ENCODE data around the gene TOB1. TPM values are rescaled to one million over a fixed set of nuclear protein-coding genes. Genes with fewer than 3 reads are reported as not detected.

The TOB1 gene
- total RNA-seq, 1 experiment from 2014 or later: 19.3 TPM

DNA sequence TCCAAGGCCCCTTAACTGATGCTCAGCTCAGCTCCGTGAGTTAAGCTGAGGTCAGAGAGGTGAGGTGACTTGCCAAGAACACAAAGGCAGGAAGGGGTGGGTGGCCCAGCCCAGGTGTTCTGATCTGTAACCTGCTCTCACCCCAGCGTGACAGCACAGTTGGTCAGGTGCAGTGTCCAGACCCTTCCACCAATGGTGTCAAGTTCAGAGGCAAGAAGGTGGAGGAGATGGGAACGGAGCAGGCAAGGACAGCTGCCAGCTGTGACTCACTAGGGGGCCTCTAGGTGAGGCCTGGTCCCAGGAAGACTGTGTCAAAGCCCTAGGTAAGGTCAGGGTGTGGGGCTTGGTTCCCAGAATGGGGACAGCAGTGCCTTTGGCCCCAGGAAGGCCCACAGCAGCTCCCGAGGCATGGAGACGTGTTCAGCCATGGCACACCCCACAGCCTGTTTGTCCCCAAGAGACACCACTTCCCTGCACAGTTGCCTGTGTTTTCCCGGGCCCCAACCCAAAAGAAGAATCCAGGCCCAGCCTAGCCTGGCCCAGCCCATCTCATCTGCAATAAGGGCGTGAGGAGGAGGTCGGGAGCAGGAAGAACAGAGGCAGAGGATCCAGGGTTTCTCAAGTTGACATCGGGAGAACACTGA lies 23.5 kb downstream of the TOB1 start:
- no peak for DNase-seq (ENCODE audit: low spot score)
- no peak for TF ChIP-seq EZH2 (IDR thresholded peaks at IDR 0.05; ENCODE audit: borderline replicate concordance, low read depth, low read length, poor library complexity, severe bottlenecking)
- TF ChIP-seq, protein P1, sequence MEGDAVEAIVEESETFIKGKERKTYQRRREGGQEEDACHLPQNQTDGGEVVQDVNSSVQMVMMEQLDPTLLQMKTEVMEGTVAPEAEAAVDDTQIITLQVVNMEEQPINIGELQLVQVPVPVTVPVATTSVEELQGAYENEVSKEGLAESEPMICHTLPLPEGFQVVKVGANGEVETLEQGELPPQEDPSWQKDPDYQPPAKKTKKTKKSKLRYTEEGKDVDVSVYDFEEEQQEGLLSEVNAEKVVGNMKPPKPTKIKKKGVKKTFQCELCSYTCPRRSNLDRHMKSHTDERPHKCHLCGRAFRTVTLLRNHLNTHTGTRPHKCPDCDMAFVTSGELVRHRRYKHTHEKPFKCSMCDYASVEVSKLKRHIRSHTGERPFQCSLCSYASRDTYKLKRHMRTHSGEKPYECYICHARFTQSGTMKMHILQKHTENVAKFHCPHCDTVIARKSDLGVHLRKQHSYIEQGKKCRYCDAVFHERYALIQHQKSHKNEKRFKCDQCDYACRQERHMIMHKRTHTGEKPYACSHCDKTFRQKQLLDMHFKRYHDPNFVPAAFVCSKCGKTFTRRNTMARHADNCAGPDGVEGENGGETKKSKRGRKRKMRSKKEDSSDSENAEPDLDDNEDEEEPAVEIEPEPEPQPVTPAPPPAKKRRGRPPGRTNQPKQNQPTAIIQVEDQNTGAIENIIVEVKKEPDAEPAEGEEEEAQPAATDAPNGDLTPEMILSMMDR (conservative IDR thresholded peaks at IDR 0.05; ENCODE audit: low read depth, low read length): no peak
- POLR2A ChIA-PET (ENCODE audit: low non-redundant PET): no interaction called here
- CTCF ChIA-PET: interaction anchor here (0.7 to 4.0 kb wide), 2 partner anchors 59 to 63 kb away, joined by 3 to 22 read pairs; no protein-coding TSS in a partner anchor
- Histone ChIP-seq H3K27me3 (replicated peaks; ENCODE audit: insufficient read depth, low read depth, low read length, poor library complexity) (no peaks in the 10 kb centered on the region), H3K4me1 (ENCODE audit: insufficient read depth, low read length, poor library complexity, severe bottlenecking) (no peaks in the 10 kb centered on the region), H3K4me3 (ENCODE audit: low read depth, low read length, poor library complexity, severe bottlenecking) (no peak overlapping the region), H3K27ac (ENCODE audit: low read depth, low read length, poor library complexity, severe bottlenecking) (no peak overlapping the region), H3K9me3 (ENCODE audit: low read depth, low read length, poor library complexity, severe bottlenecking) (no peaks in the 10 kb centered on the region), H3K36me3 (ENCODE audit: insufficient read depth, low read length, poor library complexity, severe bottlenecking) (no peaks in the 10 kb centered on the region)
- intact Hi-C loops (cut with micrococcal nuclease; ENCODE audit: unreplicated experiment): loop anchor here (1.0 to 2.0 kb wide), 2 partner anchors 59 to 296 kb away; partner anchors contain the start of gene SPATA20
- no TSS peak for BruUV-seq (replicated peaks)

DNA sequence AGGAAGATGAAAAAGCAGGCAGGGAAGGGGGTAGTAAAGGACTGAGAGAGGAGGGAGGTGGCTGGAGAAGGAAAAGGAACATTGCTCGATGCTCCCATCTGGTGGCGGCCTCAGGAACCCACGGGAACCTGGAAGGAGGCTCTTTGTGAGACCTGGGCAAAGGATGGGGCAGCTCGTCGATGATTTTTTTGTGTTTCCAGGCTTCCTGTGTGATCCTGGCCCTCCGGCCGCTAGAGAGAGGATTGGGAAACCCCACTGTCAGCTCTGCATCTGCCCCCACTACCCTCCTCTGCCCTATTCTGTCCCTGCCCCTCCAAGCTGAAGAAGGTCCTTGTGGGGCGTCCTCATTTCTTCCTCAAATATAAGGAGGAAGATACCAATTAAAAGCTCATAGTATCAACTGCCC lies 24.2 kb downstream of the TOB1 start:
- peak; percentile 81 for DNase-seq (ENCODE audit: low spot score)
- H3K27me3 ChIP-seq (replicated peaks; ENCODE audit: insufficient read depth, low read depth, low read length, poor library complexity): no peaks in the 10 kb centered on the region
- intact Hi-C loops (cut with micrococcal nuclease; ENCODE audit: unreplicated experiment): loop anchor here (1.0 to 2.0 kb wide), 2 partner anchors 59 to 295 kb away; partner anchors contain the start of gene SPATA20
- no peaks in the 10 kb centered on the region for H3K9me3 ChIP-seq (ENCODE audit: low read depth, low read length, poor library complexity, severe bottlenecking)
- no peak for TF ChIP-seq EZH2 (IDR thresholded peaks at IDR 0.05; ENCODE audit: borderline replicate concordance, low read depth, low read length, poor library complexity, severe bottlenecking)
- TF ChIP-seq, protein P1 (conservative IDR thresholded peaks at IDR 0.05; ENCODE audit: low read depth, low read length): peak; percentile 86
- no peaks in the 10 kb centered on the region for H3K4me1 ChIP-seq (ENCODE audit: insufficient read depth, low read length, poor library complexity, severe bottlenecking)
- H3K27ac ChIP-seq (ENCODE audit: low read depth, low read length, poor library complexity, severe bottlenecking): no peak overlapping the region
- no TSS peak for BruUV-seq (replicated peaks)
- no peak overlapping the region for H3K4me3 ChIP-seq (ENCODE audit: low read depth, low read length, poor library complexity, severe bottlenecking)
- POLR2A ChIA-PET (ENCODE audit: low non-redundant PET): interaction anchor here (0.6 kb wide), 1 partner anchor 107 kb away, joined by 3 read pairs; no protein-coding TSS in a partner anchor
- H3K36me3 ChIP-seq (ENCODE audit: insufficient read depth, low read length, poor library complexity, severe bottlenecking): no peaks in the 10 kb centered on the region
- CTCF ChIA-PET: interaction anchor here (0.6 to 4.0 kb wide), 3 partner anchors 58 to 213 kb away, joined by 3 to 22 read pairs (median 14); no protein-coding TSS in a partner anchor

DNA sequence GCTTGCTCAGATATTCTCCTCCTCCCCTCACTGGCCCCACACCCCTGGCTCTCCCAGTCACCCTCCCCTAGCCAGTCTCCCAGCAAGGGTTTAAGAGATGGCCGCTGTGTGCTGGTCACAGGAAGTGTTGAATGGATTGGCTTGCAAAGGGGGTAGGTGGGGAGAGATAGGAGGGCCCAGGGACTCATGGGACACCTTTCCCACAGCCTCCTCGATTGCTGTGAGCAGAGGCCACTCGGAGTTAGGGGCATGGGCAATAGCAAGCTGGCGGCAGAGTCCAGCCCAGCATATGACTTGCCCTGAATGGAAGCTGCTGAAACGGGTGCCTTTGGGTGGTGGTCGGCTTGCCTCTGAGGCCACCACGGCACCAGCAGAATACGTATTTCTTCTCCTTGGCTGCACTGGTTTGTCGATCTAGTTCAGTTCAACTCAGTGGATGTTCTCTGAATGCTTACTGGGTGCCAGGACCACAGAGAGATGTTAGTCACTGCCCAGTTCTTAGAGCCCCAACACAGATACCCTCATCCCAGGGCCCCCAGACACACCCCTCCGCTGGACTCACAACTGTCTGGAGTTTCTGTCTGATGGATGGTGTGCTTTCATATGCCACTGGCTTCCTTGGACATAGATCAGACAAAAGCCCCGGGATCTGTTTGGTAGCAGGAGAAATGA lies 24.7 kb downstream of the TOB1 start:
- ChIA-PET CTCF (interaction anchor here (0.6 to 4.0 kb wide), 4 partner anchors 10 to 212 kb away, joined by 3 to 22 read pairs (median 8); no protein-coding TSS in a partner anchor), POLR2A (ENCODE audit: low non-redundant PET) (interaction anchor here (0.6 kb wide), 1 partner anchor 106 kb away, joined by 3 read pairs; no protein-coding TSS in a partner anchor)
- no peaks in the 10 kb centered on the region for H3K4me1 ChIP-seq (ENCODE audit: insufficient read depth, low read length, poor library complexity, severe bottlenecking)
- BruUV-seq (replicated peaks): no TSS peak
- DNase-seq (ENCODE audit: low spot score): no peak
- H3K36me3 ChIP-seq (ENCODE audit: insufficient read depth, low read length, poor library complexity, severe bottlenecking): no peaks in the 10 kb centered on the region
- no peak overlapping the region for H3K27ac ChIP-seq (ENCODE audit: low read depth, low read length, poor library complexity, severe bottlenecking)
- no peaks in the 10 kb centered on the region for H3K9me3 ChIP-seq (ENCODE audit: low read depth, low read length, poor library complexity, severe bottlenecking)
- intact Hi-C loops (cut with micrococcal nuclease; ENCODE audit: unreplicated experiment): no loop called here
- TF ChIP-seq, protein P1 (conservative IDR thresholded peaks at IDR 0.05; ENCODE audit: low read depth, low read length): no peak
- no peak for TF ChIP-seq EZH2 (IDR thresholded peaks at IDR 0.05; ENCODE audit: borderline replicate concordance, low read depth, low read length, poor library complexity, severe bottlenecking)
- H3K4me3 ChIP-seq (ENCODE audit: low read depth, low read length, poor library complexity, severe bottlenecking): no peak overlapping the region
- H3K27me3 ChIP-seq (replicated peaks; ENCODE audit: insufficient read depth, low read depth, low read length, poor library complexity): no peaks in the 10 kb centered on the region

Data from A673 (cell line).